ENCODE data around the gene CCNQ.

CCNQ gene

DNA sequence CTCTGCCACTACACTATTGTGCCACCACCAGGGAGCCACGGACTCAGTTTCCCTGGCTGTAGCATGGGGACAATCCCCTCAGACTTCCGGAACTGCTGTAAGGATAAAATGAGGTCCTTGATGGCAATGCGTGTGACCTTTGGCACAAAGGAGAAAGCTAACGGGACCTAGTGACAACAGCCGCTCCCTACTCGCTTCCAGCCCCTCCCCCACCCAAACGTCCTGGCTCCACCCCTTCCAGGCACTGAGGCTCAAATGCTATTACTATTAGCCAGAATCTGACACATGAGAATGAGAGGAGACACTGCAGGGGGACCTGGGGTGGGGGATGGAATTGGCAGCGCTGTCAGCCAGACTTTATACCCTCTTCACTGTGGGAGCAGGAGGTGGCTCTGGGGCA lies 42.7 kb upstream of the CCNQ start:
- Histone ChIP-seq H3K4me3 (ENCODE audit: low read length, poor library complexity, severe bottlenecking) (no peak overlapping the region), H4K20me1 (ENCODE audit: insufficient read depth, low read length, poor library complexity, severe bottlenecking) (no peaks in the 10 kb centered on the region), H2AFZ (ENCODE audit: low read length) (no peak overlapping the region), H3K4me1 (ENCODE audit: insufficient read depth, low read length, poor library complexity, severe bottlenecking) (no peaks in the 10 kb centered on the region), H3K4me2 (ENCODE audit: low read depth, low read length, poor library complexity, severe bottlenecking) (no peak overlapping the region), H3F3A (ENCODE audit: low read depth) (no peaks in the 10 kb centered on the region), H3K36me3 (ENCODE audit: insufficient read depth, low read length) (no peaks in the 10 kb centered on the region), H3K27me3 (ENCODE audit: insufficient read depth, low read length, poor library complexity, severe bottlenecking) (peaks cover 7% of the 10 kb centered on the region), H3K9me3 (ENCODE audit: insufficient read depth, low read depth, low read length) (no peaks in the 10 kb centered on the region), H3K9ac (ENCODE audit: low read depth, low read length, poor library complexity, severe bottlenecking) (no peak overlapping the region), H3K79me2 (ENCODE audit: insufficient read depth, low read length) (no peaks in the 10 kb centered on the region), H3K9me2 (replicated peaks; ENCODE audit: low read depth, low read length) (no peaks in the 10 kb centered on the region)
- TF ChIP-seq CTCF (conservative IDR thresholded peaks at IDR 0.05; ENCODE audit: low read length) (no peak), EZH2phosphoT487 (IDR thresholded peaks at IDR 0.05; ENCODE audit: borderline replicate concordance) (no peak)

DNA sequence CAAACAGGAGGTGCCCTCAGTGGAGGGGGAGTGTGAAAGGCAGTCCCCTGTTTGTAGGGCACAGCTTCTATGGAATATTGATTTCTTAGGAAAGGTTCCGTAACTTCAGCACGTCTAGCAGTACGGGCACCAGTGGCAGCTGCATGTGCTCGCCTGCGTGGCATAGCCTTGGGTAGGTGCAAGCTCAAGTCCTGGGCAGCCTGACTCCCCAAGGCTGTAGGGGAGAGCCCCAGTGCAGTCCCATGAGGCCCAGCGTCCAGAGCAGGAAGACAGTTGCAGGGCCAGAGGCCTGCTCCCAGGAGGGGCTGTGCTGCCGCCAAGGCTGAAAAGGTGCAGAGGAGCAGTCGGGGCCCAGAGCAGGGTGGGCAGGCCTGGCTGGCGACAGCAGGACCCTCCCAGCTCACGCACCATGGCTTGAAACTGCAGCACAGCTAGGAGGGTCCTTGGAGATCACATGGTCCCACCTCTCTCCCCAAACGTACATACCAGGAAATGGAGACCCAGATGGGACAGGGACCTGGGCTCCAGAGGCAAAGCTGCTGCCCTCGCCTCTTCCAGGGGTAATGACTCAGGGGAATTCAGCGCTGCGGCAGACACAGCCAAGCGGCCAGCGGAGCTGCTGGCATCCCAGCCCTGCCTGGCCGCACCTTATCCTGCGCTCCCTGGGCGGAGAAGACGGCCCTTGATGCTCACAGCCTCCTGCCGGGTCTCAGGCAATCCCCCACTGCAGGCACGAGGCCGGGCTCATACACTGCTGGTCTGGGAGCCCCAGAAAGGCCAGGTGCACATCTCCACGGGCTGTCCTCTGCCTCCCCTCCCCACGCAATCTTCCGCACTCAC lies 42.0 kb upstream of the CCNQ start:
- H3K27me3 ChIP-seq (ENCODE audit: insufficient read depth, low read length, poor library complexity, severe bottlenecking) = peaks cover 7% of the 10 kb centered on the region
- TF ChIP-seq CTCF (conservative IDR thresholded peaks at IDR 0.05; ENCODE audit: low read length) = no peak
- H3K4me3 ChIP-seq (ENCODE audit: low read length, poor library complexity, severe bottlenecking) = no peak overlapping the region

GRCh38 chrX:153640045-153640686 lies 41.2 kb upstream of the CCNQ start:
- Histone ChIP-seq H3K4me3 (ENCODE audit: low read length, poor library complexity, severe bottlenecking) (no peak overlapping the region), H3K36me3 (ENCODE audit: insufficient read depth, low read length) (no peaks in the 10 kb centered on the region), H3F3A (ENCODE audit: low read depth) (no peaks in the 10 kb centered on the region), H3K27me3 (ENCODE audit: insufficient read depth, low read length, poor library complexity, severe bottlenecking) (peaks cover 7% of the 10 kb centered on the region), H4K20me1 (ENCODE audit: insufficient read depth, low read length, poor library complexity, severe bottlenecking) (no peaks in the 10 kb centered on the region), H3K9me2 (replicated peaks; ENCODE audit: low read depth, low read length) (no peaks in the 10 kb centered on the region), H2AFZ (ENCODE audit: low read length) (no peak overlapping the region), H3K4me2 (ENCODE audit: low read depth, low read length, poor library complexity, severe bottlenecking) (no peak overlapping the region), H3K4me1 (ENCODE audit: insufficient read depth, low read length, poor library complexity, severe bottlenecking) (no peaks in the 10 kb centered on the region), H3K79me2 (ENCODE audit: insufficient read depth, low read length) (no peaks in the 10 kb centered on the region), H3K9ac (ENCODE audit: low read depth, low read length, poor library complexity, severe bottlenecking) (no peak overlapping the region), H3K9me3 (ENCODE audit: insufficient read depth, low read depth, low read length) (no peaks in the 10 kb centered on the region)
- TF ChIP-seq CTCF (conservative IDR thresholded peaks at IDR 0.05; ENCODE audit: low read length) (no peak), EZH2phosphoT487 (IDR thresholded peaks at IDR 0.05; ENCODE audit: borderline replicate concordance) (no peak)

More for the DNA sequence above, 42.0 kb upstream of the CCNQ start:
- Histone ChIP-seq H3F3A (ENCODE audit: low read depth) (no peaks in the 10 kb centered on the region), H3K4me1 (ENCODE audit: insufficient read depth, low read length, poor library complexity, severe bottlenecking) (no peaks in the 10 kb centered on the region), H3K4me2 (ENCODE audit: low read depth, low read length, poor library complexity, severe bottlenecking) (no peak overlapping the region), H3K79me2 (ENCODE audit: insufficient read depth, low read length) (no peaks in the 10 kb centered on the region), H2AFZ (ENCODE audit: low read length) (no peak overlapping the region), H3K9me2 (replicated peaks; ENCODE audit: low read depth, low read length) (no peaks in the 10 kb centered on the region), H3K36me3 (ENCODE audit: insufficient read depth, low read length) (no peaks in the 10 kb centered on the region), H3K9ac (ENCODE audit: low read depth, low read length, poor library complexity, severe bottlenecking) (no peak overlapping the region), H4K20me1 (ENCODE audit: insufficient read depth, low read length, poor library complexity, severe bottlenecking) (no peaks in the 10 kb centered on the region), H3K9me3 (ENCODE audit: insufficient read depth, low read depth, low read length) (no peaks in the 10 kb centered on the region)
